Lower leg skin (tissue), 3 donors: ENCODE results near the gene PLEKHM1.

Experiments
- POLR2A ChIP-seq, 2 donors: fragments of 450-650 bp; IDR thresholded peaks; one replicate each; pipeline ENCODE4 v1.6.1; 2016 to 2017; ENCODE audit warnings: antibody characterized with exemption in 2 of 2, mild to moderate bottlenecking in 1 of 2, moderate library complexity in 1 of 2
- TF ChIP-seq, protein P1 (sequence below), 3 donors: fragments of 450-650 bp; IDR thresholded peaks; one replicate each; pipeline ENCODE4 v1.5.1; 2016; ENCODE audit warnings: antibody characterized with exemption in 3 of 3, mild to moderate bottlenecking in 3 of 3, moderate library complexity in 2 of 3

DNA sequence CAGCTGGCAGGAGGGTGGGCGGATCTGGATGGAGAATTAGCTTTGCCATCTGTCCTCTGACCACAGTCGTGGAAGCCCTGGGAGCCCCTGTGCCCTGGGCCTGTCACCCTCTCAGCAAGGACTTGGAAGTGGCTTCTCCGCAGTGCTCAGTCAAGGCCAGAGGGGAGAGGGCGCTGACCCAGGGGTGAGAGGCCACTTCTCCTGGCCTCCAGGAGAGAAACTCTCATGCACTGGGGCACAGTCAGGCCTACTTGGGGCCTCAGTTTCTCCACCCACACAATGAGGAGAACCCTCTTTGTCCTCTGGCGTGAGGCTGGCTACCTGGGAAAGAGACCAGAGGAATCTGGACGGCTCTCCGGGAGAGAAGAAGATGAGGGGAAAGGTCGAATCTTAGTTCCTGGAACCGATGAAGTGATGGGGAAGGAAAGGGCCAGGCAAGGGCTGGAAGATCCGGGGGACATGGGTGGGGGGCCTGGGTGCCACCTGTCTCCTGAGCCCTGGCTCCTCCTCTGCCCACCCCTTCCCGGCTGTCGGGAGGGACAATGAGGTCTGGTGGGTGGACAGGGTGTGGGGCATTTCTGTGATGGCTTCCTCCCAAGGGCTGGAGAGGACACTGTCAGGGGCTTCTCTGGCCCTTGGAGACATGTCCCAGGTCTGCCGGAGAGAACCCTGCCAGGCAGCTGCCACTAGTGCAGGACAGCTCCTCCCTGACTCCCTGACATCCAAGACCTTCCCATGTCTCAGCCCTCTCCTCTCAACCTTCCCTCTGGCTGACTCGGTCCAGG lies 48.8 kb downstream of the PLEKHM1 start:
- TF ChIP-seq, protein P1, sequence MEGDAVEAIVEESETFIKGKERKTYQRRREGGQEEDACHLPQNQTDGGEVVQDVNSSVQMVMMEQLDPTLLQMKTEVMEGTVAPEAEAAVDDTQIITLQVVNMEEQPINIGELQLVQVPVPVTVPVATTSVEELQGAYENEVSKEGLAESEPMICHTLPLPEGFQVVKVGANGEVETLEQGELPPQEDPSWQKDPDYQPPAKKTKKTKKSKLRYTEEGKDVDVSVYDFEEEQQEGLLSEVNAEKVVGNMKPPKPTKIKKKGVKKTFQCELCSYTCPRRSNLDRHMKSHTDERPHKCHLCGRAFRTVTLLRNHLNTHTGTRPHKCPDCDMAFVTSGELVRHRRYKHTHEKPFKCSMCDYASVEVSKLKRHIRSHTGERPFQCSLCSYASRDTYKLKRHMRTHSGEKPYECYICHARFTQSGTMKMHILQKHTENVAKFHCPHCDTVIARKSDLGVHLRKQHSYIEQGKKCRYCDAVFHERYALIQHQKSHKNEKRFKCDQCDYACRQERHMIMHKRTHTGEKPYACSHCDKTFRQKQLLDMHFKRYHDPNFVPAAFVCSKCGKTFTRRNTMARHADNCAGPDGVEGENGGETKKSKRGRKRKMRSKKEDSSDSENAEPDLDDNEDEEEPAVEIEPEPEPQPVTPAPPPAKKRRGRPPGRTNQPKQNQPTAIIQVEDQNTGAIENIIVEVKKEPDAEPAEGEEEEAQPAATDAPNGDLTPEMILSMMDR (IDR thresholded peaks at IDR 0.05) = no peak
- no peak for TF ChIP-seq POLR2A (IDR thresholded peaks at IDR 0.05)
